Osteoblast (primary cell): ENCODE measurements around the gene TRIO. TPM values are rescaled to one million over a fixed set of nuclear protein-coding genes. Genes with fewer than 3 reads are reported as not detected.

Experiments used
- DNase-seq: peaks from one replicate; pipeline ENCODE4 v3.0.0; 2011; ENCODE audit warnings: low spot score, mixed read lengths; ENCODE audit not compliant: insufficient read length; ENCODE audit errors: missing footprints
- H2AFZ ChIP-seq: 2 replicates; pipeline ENCODE4 v1.6.0; 2011; ENCODE audit warnings: mild to moderate bottlenecking, low read length
- H3K27ac ChIP-seq: 2 replicates; pipeline ENCODE4 v1.5.1; 2011; ENCODE audit warnings: mild to moderate bottlenecking, low read depth, low read length, moderate library complexity
- H3K27me3 ChIP-seq: 2 replicates; pipeline ENCODE4 v1.6.0; 2012; ENCODE audit warnings: mild to moderate bottlenecking, control low read depth, inconsistent platforms, low read length, moderate library complexity; ENCODE audit not compliant: insufficient read depth
- H3K36me3 ChIP-seq: 2 replicates; pipeline ENCODE4 v1.5.1; 2011; ENCODE audit warnings: mild to moderate bottlenecking, low read length, control low read depth, moderate library complexity; ENCODE audit not compliant: insufficient read depth
- H3K4me1 ChIP-seq: 2 replicates; pipeline ENCODE4 v1.5.1; 2011; ENCODE audit warnings: mild to moderate bottlenecking, low read length, control low read depth, moderate library complexity; ENCODE audit not compliant: insufficient read depth
- H3K4me2 ChIP-seq: 2 replicates; pipeline ENCODE4 v1.6.0; 2011; ENCODE audit warnings: mild to moderate bottlenecking, low read length; ENCODE audit not compliant: insufficient read depth
- H3K4me3 ChIP-seq: fragments of 200-600 bp; sonication (generic); 3 replicates; pipeline ENCODE4 v1.5.1; 2012; ENCODE audit warnings: mild to moderate bottlenecking, low read length, inconsistent platforms; ENCODE audit not compliant: insufficient read depth
- H3K79me2 ChIP-seq: 2 replicates; pipeline ENCODE4 v1.6.0; 2012; ENCODE audit warnings: mild to moderate bottlenecking, low read length, control low read depth, inconsistent platforms; ENCODE audit not compliant: insufficient read depth
- H3K9me3 ChIP-seq: 2 replicates; pipeline ENCODE4 v1.5.1; 2011; ENCODE audit warnings: low read depth, low read length, control low read depth
- H4K20me1 ChIP-seq: 2 replicates; pipeline ENCODE4 v1.6.0; 2012; ENCODE audit warnings: mild to moderate bottlenecking, low read length, control low read depth; ENCODE audit not compliant: insufficient read depth
- CTCF ChIP-seq: IDR thresholded peaks from 2 replicates; pipeline ENCODE4 v1.5.1; 2011; ENCODE audit warnings: mild to moderate bottlenecking, low read depth, low read length, moderate library complexity; ENCODE audit errors: extremely low read depth
- total RNA-seq: library from RNA; depleted of rRNA; stranded (reverse); fragments of >200 nt; gene quantifications from 2 replicates; pipeline ENCODE4 v1.2.3, GENCODE V29; 2012

Gene TRIO
- total RNA-seq, 1 donor: 274 TPM

- H3K79me2 ChIP-seq: peaks cover 59% of the 10 kb centered on the region
- H4K20me1 ChIP-seq: peaks cover 6% of the 10 kb centered on the region
- no peaks in the 10 kb centered on the region for H3K9me3 ChIP-seq
- TF ChIP-seq CTCF: no peak
- peak overlapping the region; percentile 85 for H3K27ac ChIP-seq
- no peaks in the 10 kb centered on the region for H3K27me3 ChIP-seq
- DNase-seq: no peak
- H3K36me3 ChIP-seq: peaks cover 78% of the 10 kb centered on the region
- no peak overlapping the region for H3K4me2 ChIP-seq
- peaks cover 57% of the 10 kb centered on the region for H3K4me1 ChIP-seq
- no peak overlapping the region for H3K4me3 ChIP-seq
- no peak overlapping the region for H2AFZ ChIP-seq
Observed at GRCh38 chr5:14415024-14415697, 272.0 kb downstream of the TRIO start.

GRCh38 chr5:14415698-14416074 lies 272.5 kb downstream of the TRIO start:
- TF ChIP-seq CTCF: no peak
- no peak overlapping the region for H3K4me3 ChIP-seq
- H2AFZ ChIP-seq: no peak overlapping the region
- H3K4me2 ChIP-seq: no peak overlapping the region
- no peaks in the 10 kb centered on the region for H3K27me3 ChIP-seq
- H4K20me1 ChIP-seq: peaks cover 6% of the 10 kb centered on the region
- no peak for DNase-seq
- H3K4me1 ChIP-seq: peaks cover 57% of the 10 kb centered on the region
- H3K36me3 ChIP-seq: peaks cover 78% of the 10 kb centered on the region
- no peaks in the 10 kb centered on the region for H3K9me3 ChIP-seq
- H3K27ac ChIP-seq: peak overlapping the region; percentile 85
- H3K79me2 ChIP-seq: peaks cover 62% of the 10 kb centered on the region

GRCh38 chr5:14416621-14417275 lies 273.6 kb downstream of the TRIO start:
- H3K4me2 ChIP-seq: peak overlapping the region; percentile 2
- peaks cover 57% of the 10 kb centered on the region for H3K4me1 ChIP-seq
- H3K4me3 ChIP-seq: no peak overlapping the region
- no peak for DNase-seq
- no peak for TF ChIP-seq CTCF
- H3K36me3 ChIP-seq: peaks cover 76% of the 10 kb centered on the region
- H3K27ac ChIP-seq: peak overlapping the region; percentile 85
- H4K20me1 ChIP-seq: peaks cover 6% of the 10 kb centered on the region
- H3K27me3 ChIP-seq: no peaks in the 10 kb centered on the region
- H3K79me2 ChIP-seq: peaks cover 68% of the 10 kb centered on the region
- H2AFZ ChIP-seq: no peak overlapping the region
- H3K9me3 ChIP-seq: no peaks in the 10 kb centered on the region

- H3K4me1 ChIP-seq: peaks cover 55% of the 10 kb centered on the region
- H3K9me3 ChIP-seq: no peaks in the 10 kb centered on the region
- peak overlapping the region; percentile 2 for H3K4me2 ChIP-seq
- TF ChIP-seq CTCF: no peak
- DNase-seq: peak; percentile 89
- H3K4me3 ChIP-seq: no peak overlapping the region
- peaks cover 75% of the 10 kb centered on the region for H3K36me3 ChIP-seq
- H2AFZ ChIP-seq: no peak overlapping the region
- H3K27ac ChIP-seq: peak overlapping the region; percentile 85
- H3K27me3 ChIP-seq: no peaks in the 10 kb centered on the region
- H3K79me2 ChIP-seq: peaks cover 72% of the 10 kb centered on the region
- peaks cover 6% of the 10 kb centered on the region for H4K20me1 ChIP-seq
Observed at GRCh38 chr5:14417276-14417730, 274.2 kb downstream of the TRIO start.
